NCI-H69 (cell line): ENCODE data around the gene LNPEP.

Source experiments
- DNase-seq: peaks from one replicate; lab custom pipeline; 2025; lab: John Stamatoyannopoulos, UW

The LNPEP gene

GRCh38 chr5:96935559-96936430 lies at the start of gene LNPEP:
Gene LNPEP (plus strand): TSS chr5:96936080. CDS start chr5:96936156, 76 bp downstream.
- peak; percentile 99 for DNase-seq

GRCh38 chr5:96893342-96893741 lies 42.5 kb upstream of the LNPEP start:
- DNase-seq, result peak; percentile 17

- no peak for DNase-seq
These were observed 39.6 kb upstream of the LNPEP start for GRCh38 chr5:96896276-96896675.

GRCh38 chr5:96896806-96897205 lies 39.1 kb upstream of the LNPEP start:
- no peak for DNase-seq

GRCh38 chr5:96901384-96901783 lies 34.5 kb upstream of the LNPEP start:
- peak; percentile 15 for DNase-seq

GRCh38 chr5:96901841-96902240 lies 34.0 kb upstream of the LNPEP start:
- DNase-seq, result no peak

GRCh38 chr5:96902876-96903275 lies 33.0 kb upstream of the LNPEP start:
- no peak for DNase-seq

- DNase-seq, result no peak
These were observed 32.6 kb upstream of the LNPEP start for GRCh38 chr5:96903300-96903699.

- DNase-seq, result no peak
These were observed 31.6 kb upstream of the LNPEP start for GRCh38 chr5:96904054-96904931.

- no peak for DNase-seq
These were observed 30.0 kb upstream of the LNPEP start for GRCh38 chr5:96905864-96906263.

GRCh38 chr5:96909003-96909402 lies 26.9 kb upstream of the LNPEP start:
- DNase-seq, result no peak

GRCh38 chr5:96909435-96909834 lies 26.4 kb upstream of the LNPEP start:
- no peak for DNase-seq

- no peak for DNase-seq
These were observed 24.7 kb upstream of the LNPEP start for GRCh38 chr5:96911139-96911538.

- DNase-seq, result no peak
These were observed 22.6 kb upstream of the LNPEP start for GRCh38 chr5:96913233-96913632.

GRCh38 chr5:96919754-96920197 lies 16.1 kb upstream of the LNPEP start:
- DNase-seq, result no peak

GRCh38 chr5:96920744-96921355 lies 15.0 kb upstream of the LNPEP start:
- no peak for DNase-seq

GRCh38 chr5:96922499-96923244 lies 13.2 kb upstream of the LNPEP start:
- no peak for DNase-seq

- peak; percentile 89 for DNase-seq
These were observed 11.8 kb upstream of the LNPEP start for GRCh38 chr5:96924016-96924443.

- DNase-seq, result no peak
These were observed 9.6 kb upstream of the LNPEP start for GRCh38 chr5:96926276-96926675.

- DNase-seq, result no peak
These were observed 8.9 kb upstream of the LNPEP start for GRCh38 chr5:96927008-96927407.

GRCh38 chr5:96928931-96929708 lies 6.8 kb upstream of the LNPEP start:
- DNase-seq, result peak; percentile 17
